ENCODE data around the gene CCDC197. TPM values are rescaled to one million over a fixed set of nuclear protein-coding genes. Genes with fewer than 3 reads are reported as not detected.

The CCDC197 gene
- total and polyA plus RNA-seq, 5 donors from 2014 or later, result not detected

DNA sequence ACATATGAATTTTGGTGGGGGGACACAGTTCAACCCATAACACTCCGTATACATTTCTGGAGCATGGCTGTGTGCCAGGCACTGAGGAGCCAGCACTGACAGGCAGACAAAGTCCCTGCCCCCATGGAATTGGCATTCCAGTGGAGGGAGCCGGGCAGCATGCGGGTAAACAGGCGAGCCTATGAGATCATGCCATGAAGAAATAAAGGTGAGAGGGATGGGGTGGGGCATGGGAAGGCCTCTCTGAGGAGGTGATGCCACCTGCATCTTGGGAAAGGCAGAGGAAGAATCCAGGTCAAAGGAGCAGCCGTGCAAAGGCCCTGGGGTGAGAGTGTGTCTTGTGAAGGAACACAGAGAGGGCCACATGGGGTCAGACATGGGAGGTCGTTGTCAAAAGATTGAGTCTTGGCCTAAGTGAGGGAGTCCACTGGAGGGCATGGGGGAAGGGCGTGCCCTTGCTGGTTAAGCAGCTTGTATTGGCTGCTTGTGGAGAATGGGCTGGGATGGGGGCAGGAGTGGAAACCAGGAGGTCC is 32.6 kb downstream of the CCDC197 start:
- peaks cover 10% of the 10 kb centered on the region for H3K4me1 ChIP-seq (ENCODE audit: control insufficient read depth, insufficient read depth, low read length, poor library complexity, severe bottlenecking)
- Mint-ChIP-seq H3K4me1 (peaks cover 0 to 21% (median 13%) of the 10 kb centered on the region in 4 donors), H3K9me3 (no peaks in the 10 kb centered on the region), H3K36me3 (no peaks in the 10 kb centered on the region), H3K27me3 (peaks cover 5% of the 10 kb centered on the region), H3K4me3 (peak overlapping the region in 1 of 4 donors; percentile 42), H3K27ac (peak overlapping the region in 2 of 3 donors; percentile 5 to 76)
- H3K36me3 ChIP-seq (ENCODE audit: control insufficient read depth, insufficient read depth, low read length), result no peaks in the 10 kb centered on the region
- no peaks in the 10 kb centered on the region for H3K9me3 ChIP-seq (ENCODE audit: control insufficient read depth in 2 of 2, low read length in 2 of 2)
- no peak for DNase-seq
- no peak overlapping the region for H3K27ac ChIP-seq (ENCODE audit: insufficient read depth, low read length, poor library complexity, severe bottlenecking)
- no peaks in the 10 kb centered on the region for H3K27me3 ChIP-seq (ENCODE audit: control insufficient read depth, insufficient read depth, low read length)
- no peak overlapping the region for H3K4me3 ChIP-seq (ENCODE audit: low read depth, low read length)
- no peak for ATAC-seq (ENCODE audit: low read depth in 2 of 2)

DNA sequence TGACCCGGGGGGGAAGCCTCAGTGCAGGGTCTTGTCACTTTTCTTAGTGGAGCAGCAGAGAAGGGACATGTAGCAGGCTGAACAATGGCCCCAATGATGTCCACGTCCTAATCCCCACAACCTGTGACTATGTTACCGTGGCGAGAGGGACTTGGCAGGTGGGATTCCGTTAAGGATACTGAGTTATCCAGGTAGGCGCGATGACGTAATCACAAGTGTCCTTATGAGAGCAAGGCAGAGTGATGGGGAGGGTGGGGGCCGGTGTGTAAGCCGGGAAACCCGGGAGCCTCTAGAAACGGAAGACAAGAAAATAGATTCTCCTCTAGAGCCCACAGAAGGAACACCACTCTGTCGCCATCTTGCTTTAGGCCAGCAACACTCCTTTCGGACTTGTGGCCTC is 33.5 kb downstream of the CCDC197 start:
- Histone ChIP-seq H3K36me3 (ENCODE audit: control insufficient read depth, insufficient read depth, low read length) (no peaks in the 10 kb centered on the region), H3K27ac (ENCODE audit: insufficient read depth, low read length, poor library complexity, severe bottlenecking) (no peak overlapping the region), H3K4me1 (ENCODE audit: control insufficient read depth, insufficient read depth, low read length, poor library complexity, severe bottlenecking) (peaks cover 10% of the 10 kb centered on the region), H3K9me3 (ENCODE audit: control insufficient read depth in 2 of 2, low read length in 2 of 2) (no peaks in the 10 kb centered on the region), H3K4me3 (ENCODE audit: low read depth, low read length) (no peak overlapping the region), H3K27me3 (ENCODE audit: control insufficient read depth, insufficient read depth, low read length) (no peaks in the 10 kb centered on the region)
- Mint-ChIP-seq H3K4me3 (no peak overlapping the region), H3K36me3 (no peaks in the 10 kb centered on the region), H3K9me3 (no peaks in the 10 kb centered on the region), H3K27ac (no peak overlapping the region), H3K4me1 (peaks cover 0 to 21% (median 13%) of the 10 kb centered on the region in 4 donors), H3K27me3 (peaks cover 5% of the 10 kb centered on the region)
- DNase-seq, result no peak
- no peak for ATAC-seq (ENCODE audit: low read depth in 2 of 2)

DNA sequence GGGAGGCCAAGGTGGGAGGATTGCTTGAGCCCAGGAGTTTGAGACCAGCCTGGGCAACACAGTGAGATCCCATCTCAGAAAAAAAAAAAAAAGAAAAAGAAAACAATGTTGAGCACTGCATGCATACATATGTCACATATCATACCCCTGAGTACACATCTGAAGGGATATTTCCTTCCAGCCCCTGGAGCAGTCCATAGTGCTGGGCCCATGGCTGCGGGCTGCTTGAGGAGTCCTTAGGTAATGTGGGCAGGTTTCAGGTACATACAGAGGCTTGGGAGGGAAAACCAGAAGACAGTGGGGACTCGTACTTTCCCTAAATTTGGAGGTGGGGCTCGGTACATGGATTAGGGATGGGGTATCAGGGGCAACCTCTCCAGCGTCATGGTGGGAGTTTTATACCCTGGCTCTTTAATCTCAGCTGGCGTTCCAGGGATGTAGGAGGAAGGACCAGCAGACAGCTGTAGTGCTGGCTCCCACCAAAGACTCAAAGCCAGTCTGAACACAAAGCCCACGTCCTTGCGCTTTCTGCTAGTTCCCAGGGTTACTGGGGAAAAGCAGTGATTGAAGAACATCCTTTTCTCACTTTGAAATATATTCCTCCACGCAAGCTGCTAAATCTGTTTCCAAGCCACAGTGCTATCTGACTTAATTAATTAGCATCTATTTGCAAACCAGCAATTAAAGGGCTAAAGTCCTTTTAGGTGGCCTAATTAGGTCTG is 34.2 kb downstream of the CCDC197 start:
- no peak overlapping the region for H3K4me3 ChIP-seq (ENCODE audit: low read depth, low read length)
- Mint-ChIP-seq H3K36me3 (no peaks in the 10 kb centered on the region), H3K27ac (no peak overlapping the region), H3K4me3 (peak overlapping the region in 1 of 4 donors; percentile 28), H3K9me3 (no peaks in the 10 kb centered on the region), H3K4me1 (peaks cover 0 to 14% (median 7%) of the 10 kb centered on the region in 4 donors), H3K27me3 (no peaks in the 10 kb centered on the region)
- no peaks in the 10 kb centered on the region for H3K36me3 ChIP-seq (ENCODE audit: control insufficient read depth, insufficient read depth, low read length)
- no peaks in the 10 kb centered on the region for H3K27me3 ChIP-seq (ENCODE audit: control insufficient read depth, insufficient read depth, low read length)
- no peak overlapping the region for H3K27ac ChIP-seq (ENCODE audit: insufficient read depth, low read length, poor library complexity, severe bottlenecking)
- ATAC-seq (ENCODE audit: low read depth in 2 of 2) (no peak), DNase-seq (no peak)
- peaks cover 10% of the 10 kb centered on the region for H3K4me1 ChIP-seq (ENCODE audit: control insufficient read depth, insufficient read depth, low read length, poor library complexity, severe bottlenecking)
- H3K9me3 ChIP-seq (ENCODE audit: control insufficient read depth in 2 of 2, low read length in 2 of 2), result no peaks in the 10 kb centered on the region

DNA sequence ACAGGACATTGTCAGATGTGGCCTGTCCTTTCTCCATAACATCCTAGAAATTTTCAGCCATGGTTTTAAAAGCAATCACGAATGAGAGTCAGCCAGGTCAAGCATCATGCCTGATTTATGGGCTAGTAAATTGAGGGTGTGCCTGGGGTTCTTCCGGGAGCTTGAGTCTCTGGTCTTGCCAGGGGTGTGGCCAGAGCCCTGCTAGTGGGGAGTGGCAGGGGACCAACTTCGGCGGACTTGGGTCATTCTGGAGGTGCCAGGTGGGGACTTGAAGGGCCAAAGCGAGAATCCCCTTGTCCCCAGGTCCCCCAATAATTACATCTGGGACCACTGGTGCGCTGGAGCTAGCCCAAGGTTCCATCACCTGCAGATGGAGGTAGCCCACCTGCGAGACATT is 34.8 kb downstream of the CCDC197 start:
- DNase-seq (no peak), ATAC-seq (ENCODE audit: low read depth in 2 of 2) (no peak)
- no peaks in the 10 kb centered on the region for H3K9me3 ChIP-seq (ENCODE audit: control insufficient read depth in 2 of 2, low read length in 2 of 2)
- H3K27me3 ChIP-seq (ENCODE audit: control insufficient read depth, insufficient read depth, low read length), result no peaks in the 10 kb centered on the region
- H3K4me3 ChIP-seq (ENCODE audit: low read depth, low read length), result no peak overlapping the region
- Mint-ChIP-seq H3K27me3 (peaks cover 5% of the 10 kb centered on the region), H3K9me3 (no peaks in the 10 kb centered on the region), H3K4me1 (peaks cover 0 to 17% (median 9%) of the 10 kb centered on the region in 4 donors), H3K27ac (no peak overlapping the region), H3K36me3 (no peaks in the 10 kb centered on the region), H3K4me3 (no peak overlapping the region)
- peaks cover 5% of the 10 kb centered on the region for H3K4me1 ChIP-seq (ENCODE audit: control insufficient read depth, insufficient read depth, low read length, poor library complexity, severe bottlenecking)
- H3K27ac ChIP-seq (ENCODE audit: insufficient read depth, low read length, poor library complexity, severe bottlenecking), result no peak overlapping the region
- no peaks in the 10 kb centered on the region for H3K36me3 ChIP-seq (ENCODE audit: control insufficient read depth, insufficient read depth, low read length)

DNA sequence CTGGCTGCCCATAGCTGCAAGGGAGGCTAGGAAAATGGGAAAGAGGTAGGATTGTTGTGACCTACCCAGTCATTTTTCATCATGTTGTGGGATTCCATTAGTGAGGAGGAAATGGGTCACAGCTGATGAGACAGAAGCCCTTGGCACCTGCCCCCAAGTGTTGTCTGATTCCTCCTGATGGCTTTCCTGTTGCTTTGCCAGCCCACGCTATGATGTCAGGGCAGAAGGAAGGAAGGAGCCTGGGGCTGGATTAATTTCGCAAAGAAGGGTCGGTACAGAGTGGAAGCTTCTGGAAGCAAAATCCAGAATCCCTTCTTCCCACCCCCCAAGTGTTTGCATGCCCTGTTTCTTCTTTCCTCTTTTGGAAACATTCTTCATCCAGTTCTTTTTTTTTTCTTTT is 37.8 kb downstream of the CCDC197 start:
- Mint-ChIP-seq H3K4me1 (peaks cover 0 to 3% (median 1%) of the 10 kb centered on the region in 4 donors), H3K9me3 (no peaks in the 10 kb centered on the region), H3K27me3 (peaks cover 5% of the 10 kb centered on the region), H3K4me3 (no peak overlapping the region), H3K36me3 (no peaks in the 10 kb centered on the region), H3K27ac (no peak overlapping the region)
- DNase-seq, result no peak
- Histone ChIP-seq H3K9me3 (ENCODE audit: control insufficient read depth in 2 of 2, low read length in 2 of 2) (no peaks in the 10 kb centered on the region), H3K27ac (ENCODE audit: insufficient read depth, low read length, poor library complexity, severe bottlenecking) (no peak overlapping the region), H3K4me3 (ENCODE audit: low read depth, low read length) (no peak overlapping the region), H3K27me3 (ENCODE audit: control insufficient read depth, insufficient read depth, low read length) (no peaks in the 10 kb centered on the region), H3K36me3 (ENCODE audit: control insufficient read depth, insufficient read depth, low read length) (no peaks in the 10 kb centered on the region), H3K4me1 (ENCODE audit: control insufficient read depth, insufficient read depth, low read length, poor library complexity, severe bottlenecking) (no peaks in the 10 kb centered on the region)
- ATAC-seq (ENCODE audit: low read depth in 2 of 2), result no peak

DNA sequence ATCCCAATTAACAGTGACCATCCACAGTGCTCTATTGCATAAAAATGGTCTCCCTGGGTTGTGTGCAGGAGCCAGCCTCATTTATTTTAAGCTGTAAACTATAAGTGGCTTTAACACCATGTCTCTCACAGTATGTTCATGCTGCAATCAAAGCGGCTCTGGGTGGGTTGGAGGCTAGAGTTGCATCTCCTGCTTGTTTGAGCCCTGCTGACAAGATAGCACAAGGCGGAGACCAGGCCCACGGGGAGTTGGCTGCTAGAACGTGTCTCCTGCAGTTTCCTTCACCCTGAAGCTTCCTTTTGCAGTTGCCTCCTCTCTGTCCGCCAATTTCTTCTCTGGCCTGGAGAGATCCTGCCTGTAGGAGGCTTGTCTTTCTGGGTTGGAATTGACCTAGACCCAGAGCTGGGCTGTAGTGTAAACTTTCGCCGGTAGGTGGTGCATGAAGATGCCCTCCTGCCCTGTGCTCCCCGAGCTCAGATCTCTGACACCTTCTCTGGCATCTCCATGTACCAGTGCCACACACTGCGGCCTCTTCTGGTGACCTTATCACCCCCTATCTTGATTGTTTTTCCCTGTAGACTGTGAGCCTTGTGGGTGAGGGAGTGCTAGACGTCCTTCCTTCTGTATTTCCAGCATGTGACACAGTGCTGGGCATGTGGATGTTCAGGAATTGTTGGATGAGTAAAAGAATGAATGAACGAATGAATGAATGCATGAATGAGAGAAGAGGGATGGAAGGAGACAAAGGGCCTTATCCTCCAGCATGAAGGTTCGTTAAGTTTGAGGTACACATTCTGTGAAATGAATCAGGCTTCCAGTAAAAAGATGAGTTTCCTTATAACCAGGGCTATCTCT is 39.4 kb downstream of the CCDC197 start:
- Mint-ChIP-seq H3K27ac (no peak overlapping the region), H3K27me3 (peaks cover 5% of the 10 kb centered on the region), H3K9me3 (no peaks in the 10 kb centered on the region), H3K4me3 (no peak overlapping the region), H3K36me3 (no peaks in the 10 kb centered on the region), H3K4me1 (peaks cover 0 to 3% (median 1%) of the 10 kb centered on the region in 4 donors)
- H3K4me1 ChIP-seq (ENCODE audit: control insufficient read depth, insufficient read depth, low read length, poor library complexity, severe bottlenecking), result no peaks in the 10 kb centered on the region
- H3K4me3 ChIP-seq (ENCODE audit: low read depth, low read length), result no peak overlapping the region
- DNase-seq (peak; percentile 50 to 78 (median 74)), ATAC-seq (ENCODE audit: low read depth in 2 of 2) (peak; percentile 85 to 89)
- no peaks in the 10 kb centered on the region for H3K36me3 ChIP-seq (ENCODE audit: control insufficient read depth, insufficient read depth, low read length)
- H3K9me3 ChIP-seq (ENCODE audit: control insufficient read depth in 2 of 2, low read length in 2 of 2), result no peaks in the 10 kb centered on the region
- no peaks in the 10 kb centered on the region for H3K27me3 ChIP-seq (ENCODE audit: control insufficient read depth, insufficient read depth, low read length)
- H3K27ac ChIP-seq (ENCODE audit: insufficient read depth, low read length, poor library complexity, severe bottlenecking), result no peak overlapping the region

DNA sequence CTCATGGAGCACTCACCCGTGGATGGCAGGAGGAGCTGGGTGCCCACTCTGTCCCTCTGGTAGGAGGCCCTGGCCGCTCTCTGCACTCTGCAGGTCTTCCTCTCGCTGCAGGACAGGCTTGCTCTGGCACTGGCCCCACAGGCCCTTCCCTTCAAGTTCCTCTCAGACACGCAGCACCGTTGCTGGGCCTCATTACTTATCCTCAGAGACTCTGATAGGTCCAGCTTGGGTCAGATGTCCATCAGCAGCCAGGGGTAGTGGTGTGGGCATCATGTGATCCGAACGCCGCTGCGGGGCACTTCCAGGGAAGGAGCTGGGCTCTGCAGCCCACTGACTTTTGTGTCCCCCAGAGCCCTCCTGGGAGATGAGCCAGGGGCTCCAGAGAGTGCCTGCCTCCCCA is 40.9 kb downstream of the CCDC197 start:
- H3K9me3 Mint-ChIP-seq, result no peaks in the 10 kb centered on the region
- peaks cover 0 to 3% (median 1%) of the 10 kb centered on the region in 4 donors for H3K4me1 Mint-ChIP-seq
- Histone ChIP-seq H3K27ac (ENCODE audit: insufficient read depth, low read length, poor library complexity, severe bottlenecking) (no peak overlapping the region), H3K4me1 (ENCODE audit: control insufficient read depth, insufficient read depth, low read length, poor library complexity, severe bottlenecking) (no peaks in the 10 kb centered on the region), H3K9me3 (ENCODE audit: control insufficient read depth in 2 of 2, low read length in 2 of 2) (no peaks in the 10 kb centered on the region), H3K4me3 (ENCODE audit: low read depth, low read length) (no peak overlapping the region), H3K36me3 (ENCODE audit: control insufficient read depth, insufficient read depth, low read length) (no peaks in the 10 kb centered on the region), H3K27me3 (ENCODE audit: control insufficient read depth, insufficient read depth, low read length) (no peaks in the 10 kb centered on the region)
- DNase-seq, result no peak
- H3K27me3 Mint-ChIP-seq, result peaks cover 5% of the 10 kb centered on the region
- H3K4me3 Mint-ChIP-seq, result no peak overlapping the region
- no peak for ATAC-seq (ENCODE audit: low read depth in 2 of 2)
- H3K36me3 Mint-ChIP-seq, result no peaks in the 10 kb centered on the region
- no peak overlapping the region for H3K27ac Mint-ChIP-seq

Data from CD4-positive, CD25-positive, alpha-beta regulatory T cell (primary cell).